HepG2 (cell line): Measurements from ENCODE around the gene NEURL1.

ENCODE experiments used
- CBFB ChIP-seq: sonication (generic); formaldehyde crosslinking; IDR thresholded peaks from 2 replicates; pipeline ENCODE4 v1.4.0; 2020; ENCODE audit warnings: missing genetic modification reagents
- CTCF ChIP-seq: sonication (generic); formaldehyde crosslinking; IDR thresholded peaks from 2 replicates; pipeline ENCODE4 v1.5.0; 2020; ENCODE audit warnings: mild to moderate bottlenecking, missing genetic modification reagents, moderate library complexity
- EP300 ChIP-seq, 3 experiments: sonication (generic) in 1 of 3; formaldehyde crosslinking in 1 of 3; IDR thresholded peaks; 2 replicates each; pipeline versions ENCODE4 v1.5.1 to v1.6.1; 2011 to 2020; ENCODE audit warnings: low read depth in 2 of 3, low read length in 2 of 3, borderline replicate concordance in 1 of 3, improper control_type of control experiment in 1 of 3, mild to moderate bottlenecking in 1 of 3, missing genetic modification reagents in 1 of 3, moderate library complexity in 1 of 3
- EZH2 ChIP-seq: conservative IDR thresholded peaks from 2 replicates; pipeline ENCODE4 v1.6.1; 2012; ENCODE audit warnings: mild to moderate bottlenecking, low read depth, low read length, moderate library complexity
- JUND ChIP-seq: sonication (generic); formaldehyde crosslinking; IDR thresholded peaks from 2 replicates; pipeline ENCODE4 v1.8.0; 2022; ENCODE audit warnings: mild to moderate bottlenecking, missing genetic modification reagents
- ONECUT2 ChIP-seq: sonication (generic); formaldehyde crosslinking; IDR thresholded peaks from 2 replicates; pipeline ENCODE4 v1.4.0; 2020; ENCODE audit warnings: missing genetic modification reagents
- TF ChIP-seq, protein P1 (sequence below): sonication (generic); formaldehyde crosslinking; IDR thresholded peaks from 2 replicates; pipeline ENCODE4 v1.5.0; 2020; ENCODE audit warnings: mild to moderate bottlenecking, missing genetic modification reagents
- TF ChIP-seq, protein P2 (sequence below): sonication (generic); formaldehyde crosslinking; IDR thresholded peaks from 2 replicates; pipeline ENCODE4 v1.4.0; 2020; ENCODE audit warnings: missing genetic modification reagents

- no peak for TF ChIP-seq CTCF (CRISPR knock-in tag)
- no peak for TF ChIP-seq EP300 (IDR thresholded peaks at IDR 0.05; ENCODE audit: low read depth in 2 of 2, low read length in 2 of 2)
- TF ChIP-seq EP300 (CRISPR knock-in tag; IDR thresholded peaks at IDR 0.05; ENCODE audit: borderline replicate concordance): no peak
- TF ChIP-seq, protein P1, sequence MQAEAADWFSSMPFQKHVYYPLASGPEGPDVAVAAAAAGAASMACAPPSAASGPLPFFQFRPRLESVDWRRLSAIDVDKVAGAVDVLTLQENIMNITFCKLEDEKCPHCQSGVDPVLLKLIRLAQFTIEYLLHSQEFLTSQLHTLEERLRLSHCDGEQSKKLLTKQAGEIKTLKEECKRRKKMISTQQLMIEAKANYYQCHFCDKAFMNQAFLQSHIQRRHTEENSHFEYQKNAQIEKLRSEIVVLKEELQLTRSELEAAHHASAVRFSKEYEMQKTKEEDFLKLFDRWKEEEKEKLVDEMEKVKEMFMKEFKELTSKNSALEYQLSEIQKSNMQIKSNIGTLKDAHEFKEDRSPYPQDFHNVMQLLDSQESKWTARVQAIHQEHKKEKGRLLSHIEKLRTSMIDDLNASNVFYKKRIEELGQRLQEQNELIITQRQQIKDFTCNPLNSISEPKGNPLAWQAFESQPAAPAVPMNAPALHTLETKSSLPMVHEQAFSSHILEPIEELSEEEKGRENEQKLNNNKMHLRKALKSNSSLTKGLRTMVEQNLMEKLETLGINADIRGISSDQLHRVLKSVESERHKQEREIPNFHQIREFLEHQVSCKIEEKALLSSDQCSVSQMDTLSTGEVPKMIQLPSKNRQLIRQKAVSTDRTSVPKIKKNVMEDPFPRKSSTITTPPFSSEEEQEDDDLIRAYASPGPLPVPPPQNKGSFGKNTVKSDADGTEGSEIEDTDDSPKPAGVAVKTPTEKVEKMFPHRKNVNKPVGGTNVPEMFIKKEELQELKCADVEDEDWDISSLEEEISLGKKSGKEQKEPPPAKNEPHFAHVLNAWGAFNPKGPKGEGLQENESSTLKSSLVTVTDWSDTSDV (CRISPR knock-in tag): no peak
- no peak for TF ChIP-seq CBFB (CRISPR knock-in tag)
- TF ChIP-seq, protein P2, sequence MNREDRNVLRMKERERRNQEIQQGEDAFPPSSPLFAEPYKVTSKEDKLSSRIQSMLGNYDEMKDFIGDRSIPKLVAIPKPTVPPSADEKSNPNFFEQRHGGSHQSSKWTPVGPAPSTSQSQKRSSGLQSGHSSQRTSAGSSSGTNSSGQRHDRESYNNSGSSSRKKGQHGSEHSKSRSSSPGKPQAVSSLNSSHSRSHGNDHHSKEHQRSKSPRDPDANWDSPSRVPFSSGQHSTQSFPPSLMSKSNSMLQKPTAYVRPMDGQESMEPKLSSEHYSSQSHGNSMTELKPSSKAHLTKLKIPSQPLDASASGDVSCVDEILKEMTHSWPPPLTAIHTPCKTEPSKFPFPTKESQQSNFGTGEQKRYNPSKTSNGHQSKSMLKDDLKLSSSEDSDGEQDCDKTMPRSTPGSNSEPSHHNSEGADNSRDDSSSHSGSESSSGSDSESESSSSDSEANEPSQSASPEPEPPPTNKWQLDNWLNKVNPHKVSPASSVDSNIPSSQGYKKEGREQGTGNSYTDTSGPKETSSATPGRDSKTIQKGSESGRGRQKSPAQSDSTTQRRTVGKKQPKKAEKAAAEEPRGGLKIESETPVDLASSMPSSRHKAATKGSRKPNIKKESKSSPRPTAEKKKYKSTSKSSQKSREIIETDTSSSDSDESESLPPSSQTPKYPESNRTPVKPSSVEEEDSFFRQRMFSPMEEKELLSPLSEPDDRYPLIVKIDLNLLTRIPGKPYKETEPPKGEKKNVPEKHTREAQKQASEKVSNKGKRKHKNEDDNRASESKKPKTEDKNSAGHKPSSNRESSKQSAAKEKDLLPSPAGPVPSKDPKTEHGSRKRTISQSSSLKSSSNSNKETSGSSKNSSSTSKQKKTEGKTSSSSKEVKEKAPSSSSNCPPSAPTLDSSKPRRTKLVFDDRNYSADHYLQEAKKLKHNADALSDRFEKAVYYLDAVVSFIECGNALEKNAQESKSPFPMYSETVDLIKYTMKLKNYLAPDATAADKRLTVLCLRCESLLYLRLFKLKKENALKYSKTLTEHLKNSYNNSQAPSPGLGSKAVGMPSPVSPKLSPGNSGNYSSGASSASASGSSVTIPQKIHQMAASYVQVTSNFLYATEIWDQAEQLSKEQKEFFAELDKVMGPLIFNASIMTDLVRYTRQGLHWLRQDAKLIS (CRISPR knock-in tag): no peak
- TF ChIP-seq EZH2: no peak
- no peak for TF ChIP-seq JUND (CRISPR knock-in tag)
- TF ChIP-seq ONECUT2 (CRISPR knock-in tag): no peak
Measured at GRCh38 chr10:103465411-103466179, 27.9 kb upstream of the NEURL1 start.
